GM19372 (cell line): Measurements from ENCODE around the gene IL11.
A peak's percentile ranks its signal among the peaks of the same experiment; 100 is the strongest.
"Not testable (repeated sequence)": the region's sequence is repeated elsewhere in the genome, so short reads cannot be mapped to it uniquely, and the experiment has no call there.

Experiments
- ATAC-seq: cut with Tn5 transposase; IDR thresholded peaks from one replicate; pipeline ENCODE4 v1.9.1; 2021; ENCODE audit warnings: mild to moderate bottlenecking, low read depth, moderate library complexity; ENCODE audit not compliant: unreplicated experiment

The IL11 gene

DNA sequence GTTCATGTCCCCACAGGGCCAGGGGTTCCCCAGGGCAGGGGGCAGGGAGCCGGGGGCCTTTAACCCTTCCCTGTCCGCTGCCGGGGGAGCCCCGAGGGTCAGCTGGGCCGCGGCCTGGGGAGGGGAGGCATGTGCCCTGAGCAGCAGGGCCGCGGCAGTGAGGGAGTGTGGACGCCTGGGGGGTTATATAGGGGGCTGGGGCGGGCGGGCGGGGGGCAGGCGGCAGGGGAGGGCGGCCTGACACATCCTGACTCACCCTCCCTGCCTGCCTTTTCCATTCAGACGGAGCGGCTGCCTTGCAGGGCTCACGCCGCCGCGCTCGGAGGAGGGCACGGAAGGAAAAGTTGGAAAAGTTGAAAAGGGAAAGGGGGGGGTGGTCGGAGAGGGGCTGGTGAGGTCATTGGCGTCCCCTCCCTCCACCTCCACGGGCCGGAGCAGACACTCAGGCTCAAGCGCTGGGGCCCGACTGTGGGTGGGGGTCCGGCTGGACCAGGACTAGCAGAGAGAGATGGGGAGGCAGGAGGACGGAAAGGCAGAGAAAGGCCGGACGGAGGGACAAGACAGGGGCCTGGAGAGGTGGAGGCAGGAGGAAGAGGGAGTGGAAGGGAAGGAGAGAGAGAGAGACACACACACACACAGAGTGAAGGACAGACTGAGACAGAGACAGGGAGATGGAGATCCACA lies at the start of gene IL11:
IL11 (minus strand) TSS at position 159 of the 684 bp plus-strand sequence; CDS start at position 6, 153 bp downstream.
- ATAC-seq = no peak

DNA sequence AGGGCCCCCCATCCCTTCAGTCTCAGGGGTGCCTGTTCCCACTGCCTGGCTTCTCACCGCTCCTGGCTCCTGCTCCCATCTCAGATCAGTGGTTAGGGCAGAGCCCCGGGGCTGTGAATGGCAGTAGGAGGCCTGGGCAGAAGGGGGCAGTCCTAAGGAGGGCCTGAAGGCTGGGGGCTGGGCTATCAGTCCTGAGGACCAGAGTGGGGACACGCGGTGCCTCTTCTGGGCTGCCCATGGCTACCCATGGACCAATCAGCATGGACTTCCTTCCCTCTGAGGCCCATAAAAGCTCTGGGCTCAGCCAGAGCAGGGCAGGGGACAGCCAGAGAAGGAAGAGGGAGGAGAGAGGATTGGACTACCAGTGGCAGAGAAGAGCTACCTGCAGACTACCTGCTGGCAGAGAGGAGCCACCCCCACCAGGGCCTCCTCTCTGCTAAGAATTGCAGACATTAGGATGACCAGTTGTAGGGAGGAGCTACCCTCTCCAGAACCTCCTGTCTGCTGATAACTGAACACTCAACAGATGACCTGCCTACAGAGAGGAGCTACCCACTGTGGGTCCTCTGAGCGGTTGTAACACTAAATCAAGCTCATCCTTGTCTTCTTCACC lies 49.5 kb upstream of the IL11 start:
- no peak for ATAC-seq

DNA sequence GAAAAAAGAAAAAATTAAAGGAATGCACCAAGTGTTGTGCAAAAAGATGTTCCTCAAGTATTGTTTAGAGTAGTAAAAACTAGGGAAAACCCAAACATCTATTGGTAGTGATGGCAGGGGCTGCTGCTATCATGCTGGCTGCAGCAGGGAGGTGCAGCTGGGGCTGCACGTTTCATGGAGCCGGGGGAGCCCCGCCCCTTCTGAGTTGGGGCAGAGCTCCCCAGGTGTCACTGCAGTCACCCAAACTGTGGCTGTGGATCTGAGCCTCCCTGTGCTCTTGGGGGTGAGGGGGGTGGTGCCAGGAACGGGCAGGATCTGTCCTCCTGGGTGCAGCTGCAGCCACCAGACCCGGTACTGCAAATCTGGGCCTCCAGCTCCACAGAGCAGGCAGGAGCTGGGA lies 48.8 kb upstream of the IL11 start:
- no peak for ATAC-seq

GRCh38 chr19:55418185-55418584 lies 47.9 kb upstream of the IL11 start:
- no peak for ATAC-seq

DNA sequence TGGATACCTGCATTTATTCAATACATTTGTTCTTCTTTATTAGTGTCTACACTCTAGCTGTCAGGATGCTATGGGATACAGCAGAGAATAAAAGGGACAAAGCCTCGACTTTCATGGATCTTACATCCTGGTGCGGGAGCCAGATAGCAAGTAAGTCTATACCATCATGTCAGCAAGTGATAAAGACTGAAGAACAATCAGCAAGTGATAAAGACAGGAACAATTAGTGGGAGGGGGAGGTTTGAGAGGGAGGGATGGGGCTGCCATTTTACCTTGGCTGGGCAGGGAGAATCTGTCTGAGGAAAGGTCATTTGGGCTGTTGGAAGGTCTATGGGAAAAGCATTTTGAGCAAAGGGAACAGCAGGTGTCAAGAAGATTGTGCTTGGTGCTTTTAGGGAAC lies 39.9 kb upstream of the IL11 start:
- ATAC-seq = no peak

GRCh38 chr19:55409179-55409578 lies 38.9 kb upstream of the IL11 start:
- ATAC-seq = not testable (repeated sequence)

DNA sequence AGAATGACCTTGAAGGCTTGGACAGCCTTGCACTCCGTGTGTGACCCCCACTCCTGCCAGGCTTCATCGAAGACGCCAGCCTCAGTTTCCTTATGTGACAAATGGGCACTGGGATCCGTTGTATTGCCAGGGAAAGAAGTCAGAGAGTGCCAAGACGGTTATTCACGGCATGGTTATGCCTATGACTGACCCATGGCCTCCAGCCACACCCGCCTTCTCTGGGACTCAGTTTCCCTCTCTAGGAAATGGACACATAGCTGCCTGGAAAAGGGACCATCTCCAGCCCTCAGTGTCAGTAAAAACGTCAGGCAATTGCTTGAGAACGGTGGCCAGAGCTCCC lies 38.2 kb upstream of the IL11 start:
- no peak for ATAC-seq

DNA sequence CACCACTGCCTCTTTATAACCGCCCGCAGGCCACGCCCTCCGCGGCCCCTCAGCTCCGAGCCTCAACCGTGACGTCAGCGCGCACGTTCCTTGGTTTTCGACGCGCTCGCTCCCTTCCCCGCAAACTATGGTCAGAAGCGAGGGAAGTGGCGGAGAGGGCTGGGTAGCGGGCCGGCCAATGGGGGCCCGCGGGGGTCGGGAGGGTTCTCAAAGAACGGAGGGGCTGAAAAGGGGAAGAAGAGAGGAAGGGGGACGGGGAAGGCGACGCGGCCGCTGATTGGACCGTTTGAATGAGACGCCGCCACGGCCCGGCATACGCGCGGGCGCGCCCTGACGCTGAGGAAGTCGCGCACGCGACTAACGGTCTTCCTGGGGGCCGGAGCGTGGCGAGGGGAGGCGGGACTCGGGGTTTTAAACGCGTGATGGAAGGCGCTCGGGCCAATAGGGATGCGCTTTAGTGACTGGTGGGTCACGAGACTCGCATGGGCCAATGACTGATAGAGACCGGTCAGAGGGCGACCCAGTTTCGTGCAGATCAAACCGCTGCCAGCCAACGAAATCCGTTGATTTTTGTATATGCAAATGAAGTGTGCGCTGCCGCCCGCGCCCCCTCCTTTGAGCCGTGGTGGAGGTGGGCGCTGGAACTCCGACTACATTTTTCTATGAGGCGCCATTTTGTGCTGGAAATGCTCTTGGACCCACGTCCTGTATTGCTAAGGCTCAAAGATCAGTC lies 37.7 kb upstream of the IL11 start:
- peak; percentile 72 for ATAC-seq

DNA sequence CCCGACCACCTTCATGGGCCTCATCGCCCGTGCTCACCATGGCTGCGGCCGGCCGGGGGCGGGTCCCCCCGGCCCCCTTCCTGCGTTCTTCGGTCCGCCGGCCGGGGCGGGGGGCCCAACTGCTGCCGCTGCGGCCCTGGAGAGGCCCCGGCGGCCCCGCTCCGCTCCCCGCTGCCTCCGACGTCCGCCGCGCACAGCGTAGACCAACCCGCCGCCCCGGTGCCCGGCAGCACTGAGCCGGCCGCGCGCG lies 37.2 kb upstream of the IL11 start, which contains the start of gene UBE2S:
UBE2S (minus strand) TSS at position 239 of the 250 bp plus-strand sequence; CDS start at position 40, 199 bp downstream.
- not testable (repeated sequence) for ATAC-seq

DNA sequence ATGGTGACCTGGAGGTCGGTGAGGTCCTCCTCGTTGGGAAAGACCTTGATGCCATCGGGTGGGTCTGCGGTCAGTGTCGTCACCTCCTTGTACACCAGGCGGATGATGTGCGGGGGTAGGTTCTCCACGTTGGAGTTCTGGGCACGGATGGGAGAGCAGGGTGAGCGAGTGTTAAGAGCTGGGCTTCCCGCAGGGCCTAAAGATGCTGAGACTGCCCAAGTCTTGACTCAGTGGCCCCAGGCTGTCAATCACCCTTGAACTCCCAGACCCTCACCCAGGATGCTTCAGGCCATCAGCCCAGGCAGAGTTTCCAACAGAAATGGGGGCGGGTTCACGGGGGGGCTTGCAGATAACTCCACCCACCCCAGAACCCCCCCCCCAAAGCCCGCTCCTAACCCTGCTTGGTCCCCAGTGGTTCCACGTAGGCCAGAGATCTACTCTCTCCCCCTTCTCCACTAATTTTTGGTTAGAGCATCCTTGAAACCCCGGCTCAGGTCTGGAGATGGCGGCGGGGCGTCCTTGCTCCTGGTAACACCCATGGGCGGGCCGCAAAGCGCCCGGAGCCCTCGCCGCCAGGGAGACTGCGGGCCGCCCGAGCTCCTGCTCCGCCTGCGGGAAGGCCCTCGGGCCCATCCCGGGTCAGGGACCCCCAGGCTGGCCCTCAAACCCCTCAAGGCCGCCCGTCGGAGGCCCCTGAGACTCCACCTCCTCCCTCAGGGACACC lies 36.7 kb upstream of the IL11 start:
- no peak for ATAC-seq

- ATAC-seq = no peak
Measured at GRCh38 chr19:55406091-55406825, 36.0 kb upstream of the IL11 start.

- ATAC-seq = no peak
Measured at GRCh38 chr19:55405638-55406037, 35.4 kb upstream of the IL11 start.

DNA sequence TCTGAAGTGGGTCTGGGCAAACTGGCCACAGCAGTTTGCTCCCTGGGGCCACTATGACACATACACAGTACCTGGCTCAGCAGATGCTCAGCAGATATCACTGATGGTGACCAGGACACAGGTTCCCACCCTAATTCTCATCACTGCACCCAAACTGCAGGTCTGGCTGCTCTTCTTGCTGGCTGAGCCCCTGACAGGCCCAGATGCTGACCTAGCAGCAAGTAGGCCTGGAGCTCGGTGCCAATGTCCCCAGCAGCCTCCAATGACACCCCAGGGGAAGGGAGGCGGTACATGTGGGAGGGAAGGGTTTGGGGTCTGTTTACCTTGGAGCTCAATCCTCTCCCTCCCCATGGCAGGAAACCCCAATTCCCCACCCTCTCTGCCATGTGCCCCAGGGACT lies 32.2 kb upstream of the IL11 start:
- no peak for ATAC-seq

DNA sequence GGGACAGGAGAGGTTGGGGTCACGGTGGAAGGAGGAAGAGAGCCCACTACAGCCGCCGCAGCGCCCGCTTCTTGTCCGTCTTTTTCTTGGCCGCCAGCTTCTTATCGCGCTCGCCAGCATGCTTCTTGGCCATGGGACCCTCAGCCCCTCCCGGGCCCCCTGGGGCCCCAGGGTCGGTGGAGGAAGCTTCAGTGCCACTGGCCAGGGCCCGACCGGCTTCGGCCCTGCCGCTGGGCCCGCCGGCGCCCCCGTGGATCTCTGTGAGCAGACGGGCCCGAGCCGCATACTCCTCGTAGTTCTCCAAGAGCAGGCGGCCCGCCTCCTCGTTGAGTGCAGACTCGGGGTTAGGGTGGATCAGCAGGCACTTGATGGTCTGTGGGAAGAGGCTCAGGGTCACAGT lies 31.1 kb upstream of the IL11 start:
- ATAC-seq = not testable (repeated sequence)

GRCh38 chr19:55400281-55401087 lies 30.2 kb upstream of the IL11 start:
- no peak for ATAC-seq

DNA sequence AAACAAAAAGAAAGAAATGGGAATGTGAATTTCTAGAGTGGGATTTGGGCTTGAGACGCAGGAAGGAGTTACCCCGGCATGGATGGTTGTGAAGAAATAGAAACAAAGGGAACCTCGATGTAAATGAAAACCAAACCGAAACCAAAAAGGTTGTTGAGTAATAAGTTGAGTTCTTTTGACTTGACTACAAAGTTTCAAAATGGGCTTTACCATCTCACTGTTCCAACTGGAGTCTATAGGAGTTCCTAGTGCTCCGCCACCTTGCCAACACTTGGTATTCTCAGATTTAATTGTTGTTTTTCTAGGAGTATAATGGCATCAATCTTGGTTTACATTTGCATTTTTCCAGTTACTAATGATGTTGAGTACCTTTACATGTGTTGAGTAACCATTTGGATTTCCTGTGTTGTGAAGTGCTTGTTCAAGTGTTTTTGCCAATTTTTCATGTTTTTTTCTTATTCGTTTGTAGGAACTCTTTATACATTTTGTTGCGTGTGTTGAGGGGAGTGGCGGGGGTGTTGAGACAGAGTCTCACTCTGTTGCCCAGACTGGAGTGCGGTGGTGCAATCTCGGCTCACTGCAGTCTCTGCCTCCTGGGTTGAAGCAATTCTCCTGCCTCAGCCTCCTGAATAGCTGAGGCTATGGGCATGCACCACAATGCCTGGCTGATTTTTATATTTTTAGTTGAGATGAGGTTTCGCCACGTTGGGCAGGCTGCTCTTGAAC lies 28.1 kb upstream of the IL11 start:
- no peak for ATAC-seq

DNA sequence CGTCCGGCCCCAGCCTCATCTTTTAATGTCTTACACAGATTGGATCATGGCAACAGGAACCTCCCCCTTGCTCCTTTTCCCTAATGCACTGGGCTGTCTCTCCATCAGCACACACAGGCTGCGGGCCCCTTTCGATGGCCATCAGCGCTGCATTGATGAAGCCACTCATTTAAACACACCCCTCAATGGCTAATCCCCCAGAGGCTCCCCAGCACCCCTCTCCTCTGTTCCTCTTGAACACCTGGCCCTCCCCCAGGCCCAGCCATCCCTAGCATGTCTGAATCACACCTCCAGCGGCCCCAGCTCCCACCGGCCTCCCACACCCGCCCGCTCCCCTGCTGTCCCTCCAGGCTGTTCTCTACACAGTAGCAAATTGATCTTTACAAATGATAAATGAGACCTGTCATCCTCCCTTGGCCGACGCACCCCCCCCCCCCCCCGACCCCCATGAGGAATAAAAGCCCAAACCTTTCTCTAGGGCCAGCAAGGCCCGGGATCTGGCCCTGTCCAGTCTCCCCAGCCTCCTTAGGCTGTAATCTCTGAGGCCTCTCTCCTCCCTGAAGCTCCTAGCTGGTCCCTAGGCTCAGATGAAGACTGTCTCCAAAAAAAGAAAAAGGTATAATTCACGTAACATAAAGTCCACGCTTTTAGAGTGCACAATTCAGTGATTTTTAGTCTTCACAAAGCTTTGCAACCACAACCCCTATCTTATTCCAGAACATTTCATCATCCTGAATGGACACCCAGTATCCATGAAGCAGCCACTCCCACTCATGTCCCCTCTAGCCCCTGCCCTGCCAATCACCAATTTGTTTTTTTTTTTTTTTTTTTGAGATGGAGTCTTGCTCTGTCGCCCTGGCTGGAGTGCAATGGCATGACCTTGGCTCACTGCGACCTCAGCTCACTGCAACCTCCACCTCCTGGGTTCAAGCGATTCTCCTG lies 22.8 kb upstream of the IL11 start:
- no peak for ATAC-seq
